Right forelimb (tissue), 1 donor: ENCODE data around the gene FOXS1.

Experiments
- DNase-seq: peaks from one replicate; pipeline ENCODE4 v3.0.0-alpha.2; 2018

FOXS1 gene

DNA sequence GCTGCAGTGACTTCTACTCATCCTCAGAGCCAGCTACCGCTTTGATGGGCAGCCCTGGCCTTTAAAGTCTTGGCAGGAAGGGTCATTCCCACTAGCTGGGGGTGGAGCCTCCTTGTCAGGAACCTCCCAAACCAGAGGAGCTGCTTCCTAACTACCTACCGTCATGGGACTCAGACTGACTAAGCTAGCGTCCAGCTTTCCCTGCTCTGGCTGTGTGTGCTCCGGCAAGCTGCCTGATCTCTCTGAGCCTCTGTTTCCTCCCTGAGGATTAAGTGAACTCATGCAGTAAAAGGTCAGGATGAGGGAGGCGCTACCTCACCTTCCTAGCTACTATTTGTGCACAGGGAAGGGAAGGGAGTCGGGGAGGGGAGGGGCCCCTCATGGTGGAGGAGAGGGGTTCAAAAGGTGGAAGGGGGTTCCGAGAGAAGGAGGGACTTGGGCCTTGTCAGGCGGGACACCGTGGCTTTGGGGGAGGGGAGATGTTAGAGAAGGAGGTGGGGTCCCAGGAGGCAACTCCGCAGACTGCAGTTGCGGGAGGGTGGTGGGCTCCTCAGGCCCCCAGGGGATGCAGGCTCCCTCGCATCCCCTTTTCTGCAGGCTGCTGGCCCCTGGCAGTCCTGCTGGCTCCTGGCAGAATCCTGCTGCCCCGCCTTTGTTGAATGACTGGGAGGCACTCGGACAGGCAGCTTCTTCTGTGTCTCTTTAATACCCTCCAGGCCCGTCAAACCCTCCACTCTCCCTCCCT, 15.2 kb upstream of the FOXS1 start:
- peak; percentile 46 for DNase-seq

- DNase-seq, result no peak
Observed at GRCh38 chr20:31859998-31860380, 14.6 kb upstream of the FOXS1 start.

- peak; percentile 30 for DNase-seq
Observed at GRCh38 chr20:31859266-31859997, 14.0 kb upstream of the FOXS1 start.

DNA sequence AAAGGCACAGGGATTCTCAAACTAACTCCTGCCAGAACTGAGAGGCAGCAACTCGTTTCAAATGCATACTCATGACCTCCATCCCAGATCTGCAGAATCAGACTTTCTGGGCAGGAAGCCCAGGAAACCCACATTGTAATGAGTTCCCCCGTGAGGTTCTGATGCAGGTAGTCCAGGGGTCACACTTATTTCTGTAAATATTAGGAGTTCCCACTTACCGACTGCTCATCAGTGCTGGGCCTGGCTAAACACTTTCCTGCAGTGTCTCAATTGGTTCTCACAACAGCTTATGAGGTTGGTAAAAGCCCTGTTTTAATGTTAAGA, 13.3 kb upstream of the FOXS1 start:
- DNase-seq, result peak; percentile 45

DNA sequence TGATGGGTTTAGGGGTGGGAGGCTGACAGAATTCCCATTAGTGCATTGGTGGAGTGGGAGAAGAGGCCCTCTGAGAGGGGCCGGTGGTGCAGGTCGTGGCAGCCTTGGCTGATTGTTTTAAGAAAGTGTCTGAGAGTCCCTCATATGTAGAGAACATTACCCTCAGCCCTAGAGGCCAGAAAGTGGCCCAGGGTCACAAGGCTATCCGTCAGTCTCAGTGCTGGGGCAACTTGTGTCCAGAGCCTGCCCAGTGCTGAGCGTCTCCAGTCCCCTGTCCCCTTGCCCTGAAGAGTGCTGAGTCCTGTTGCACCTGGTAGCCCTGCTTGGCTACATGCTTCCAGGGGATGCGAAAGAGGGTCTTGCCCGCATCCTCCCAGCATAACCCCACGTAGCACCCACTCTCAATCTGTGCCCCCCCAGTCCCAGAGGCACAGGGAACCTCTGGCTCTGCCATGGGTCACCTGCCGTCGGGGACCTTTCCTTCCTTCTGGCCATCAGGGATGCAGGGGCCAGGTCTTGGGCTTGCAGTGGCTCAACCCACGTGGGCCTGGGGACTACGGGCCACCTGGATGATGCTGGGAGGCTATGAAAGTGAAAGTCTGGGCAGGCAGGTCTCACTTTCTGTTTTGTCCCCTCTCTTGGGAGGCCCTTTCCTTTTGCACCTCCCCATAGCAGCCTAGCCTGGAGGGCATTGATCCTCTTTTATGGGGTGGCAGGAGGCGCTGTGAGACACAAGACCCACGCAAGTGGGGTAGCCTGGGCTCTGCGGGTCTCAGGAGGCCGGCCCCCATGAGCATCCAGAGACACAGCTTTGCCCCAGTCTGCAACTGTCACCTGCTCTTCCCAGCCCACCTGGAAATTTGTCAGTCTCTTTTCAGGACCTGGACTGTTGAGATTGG, 12.7 kb upstream of the FOXS1 start:
- DNase-seq, result peak; percentile 35

GRCh38 chr20:31856516-31856915, 11.1 kb upstream of the FOXS1 start:
- DNase-seq, result no peak

DNA sequence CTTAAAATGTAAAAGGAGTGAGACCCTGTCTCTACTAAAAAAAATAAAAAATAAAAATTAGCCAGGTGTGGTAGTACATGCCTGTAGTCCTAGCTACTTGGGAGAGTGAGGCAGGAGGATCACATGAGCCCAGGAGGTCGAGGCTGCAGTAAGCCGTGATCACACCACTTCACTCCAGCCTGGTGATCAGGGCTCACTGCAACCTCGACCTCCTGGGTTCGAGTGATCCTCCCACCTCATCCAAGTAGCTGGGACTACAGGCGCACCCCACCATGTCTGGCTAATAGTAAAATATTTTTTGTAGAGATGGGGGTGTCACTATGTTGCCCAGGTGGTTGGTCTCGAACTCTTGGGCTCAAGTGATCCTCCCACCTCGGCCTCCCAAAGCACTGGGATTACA, 8.1 kb upstream of the FOXS1 start:
- no peak for DNase-seq

- no peak for DNase-seq
Observed at GRCh38 chr20:31851240-31851955, 6.0 kb upstream of the FOXS1 start.

- no peak for DNase-seq
Observed at GRCh38 chr20:31849306-31849930, 4.0 kb upstream of the FOXS1 start.

DNA sequence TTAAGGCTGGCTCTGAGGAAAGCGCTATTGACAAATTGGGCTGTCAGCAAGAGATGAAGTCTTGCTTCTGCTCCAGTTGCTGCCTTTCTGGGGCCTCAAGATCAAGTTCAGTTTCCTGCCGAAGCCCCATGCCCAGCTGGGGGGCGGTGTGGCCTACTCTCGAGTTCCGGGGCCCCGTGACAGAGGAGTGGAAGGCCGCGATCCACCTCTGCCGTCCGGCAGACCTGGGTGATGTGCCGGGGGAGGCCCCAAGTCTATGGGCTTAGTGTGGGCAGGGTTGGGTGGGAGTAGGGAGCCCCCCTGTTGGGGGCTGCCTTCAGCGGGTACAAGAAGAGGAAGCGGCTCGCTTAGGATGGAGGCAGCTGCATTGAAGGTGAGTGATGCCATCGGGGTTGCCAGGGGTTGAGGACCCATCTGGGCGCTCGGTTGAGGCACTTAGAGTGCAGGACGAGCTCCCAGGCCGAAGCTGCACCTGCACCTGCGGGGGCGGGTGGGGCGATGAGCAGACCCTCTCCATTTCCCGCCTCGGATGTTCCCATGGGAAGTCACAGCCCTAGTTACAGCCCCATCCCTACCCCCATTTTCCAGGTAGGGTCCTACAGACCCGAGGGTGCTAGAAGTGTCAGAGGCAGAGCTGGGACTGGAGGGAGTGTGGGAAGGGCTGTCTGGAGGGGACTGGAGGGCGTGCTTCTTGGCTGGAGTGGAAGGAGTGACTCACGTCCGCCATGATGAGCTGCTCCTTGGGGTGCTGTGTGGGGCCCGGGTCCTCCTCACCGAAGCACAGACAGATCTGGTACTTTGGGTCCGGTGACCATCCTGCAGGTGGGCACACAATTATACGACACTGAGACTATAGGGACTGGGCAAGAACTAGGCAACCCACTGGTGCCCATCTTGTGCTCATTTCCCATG, 2.9 kb upstream of the FOXS1 start:
- DNase-seq, result no peak

- no peak for DNase-seq
Observed at GRCh38 chr20:31846793-31847138, 1.4 kb upstream of the FOXS1 start.

GRCh38 chr20:31844737-31845299, 586 bp downstream of the FOXS1 start:
- DNase-seq, result no peak

GRCh38 chr20:31843881-31844280, 1.5 kb downstream of the FOXS1 start:
- no peak for DNase-seq

DNA sequence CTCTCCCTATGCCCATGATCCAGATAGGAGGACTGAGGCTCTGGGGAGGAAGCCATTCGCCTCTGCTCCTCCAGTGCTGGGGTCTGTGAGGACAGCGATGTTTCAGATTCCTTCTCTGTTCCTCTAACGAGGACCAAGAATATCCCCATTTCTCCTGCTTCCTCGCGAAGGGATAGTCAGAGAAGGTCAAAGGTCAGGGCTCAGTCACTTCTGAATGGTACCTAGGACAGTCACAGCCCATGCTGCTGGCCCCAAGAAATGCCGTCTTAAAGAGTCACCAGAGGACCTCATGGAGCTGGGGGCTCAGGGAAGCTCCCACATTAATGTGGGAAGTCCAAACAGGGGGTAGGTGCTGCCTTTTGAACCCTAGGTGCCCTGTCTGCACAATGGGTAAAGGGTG, 2.1 kb downstream of the FOXS1 start:
- no peak for DNase-seq

GRCh38 chr20:31842471-31843157, 2.8 kb downstream of the FOXS1 start:
- no peak for DNase-seq

GRCh38 chr20:31841928-31842327, 3.5 kb downstream of the FOXS1 start:
- no peak for DNase-seq

DNA sequence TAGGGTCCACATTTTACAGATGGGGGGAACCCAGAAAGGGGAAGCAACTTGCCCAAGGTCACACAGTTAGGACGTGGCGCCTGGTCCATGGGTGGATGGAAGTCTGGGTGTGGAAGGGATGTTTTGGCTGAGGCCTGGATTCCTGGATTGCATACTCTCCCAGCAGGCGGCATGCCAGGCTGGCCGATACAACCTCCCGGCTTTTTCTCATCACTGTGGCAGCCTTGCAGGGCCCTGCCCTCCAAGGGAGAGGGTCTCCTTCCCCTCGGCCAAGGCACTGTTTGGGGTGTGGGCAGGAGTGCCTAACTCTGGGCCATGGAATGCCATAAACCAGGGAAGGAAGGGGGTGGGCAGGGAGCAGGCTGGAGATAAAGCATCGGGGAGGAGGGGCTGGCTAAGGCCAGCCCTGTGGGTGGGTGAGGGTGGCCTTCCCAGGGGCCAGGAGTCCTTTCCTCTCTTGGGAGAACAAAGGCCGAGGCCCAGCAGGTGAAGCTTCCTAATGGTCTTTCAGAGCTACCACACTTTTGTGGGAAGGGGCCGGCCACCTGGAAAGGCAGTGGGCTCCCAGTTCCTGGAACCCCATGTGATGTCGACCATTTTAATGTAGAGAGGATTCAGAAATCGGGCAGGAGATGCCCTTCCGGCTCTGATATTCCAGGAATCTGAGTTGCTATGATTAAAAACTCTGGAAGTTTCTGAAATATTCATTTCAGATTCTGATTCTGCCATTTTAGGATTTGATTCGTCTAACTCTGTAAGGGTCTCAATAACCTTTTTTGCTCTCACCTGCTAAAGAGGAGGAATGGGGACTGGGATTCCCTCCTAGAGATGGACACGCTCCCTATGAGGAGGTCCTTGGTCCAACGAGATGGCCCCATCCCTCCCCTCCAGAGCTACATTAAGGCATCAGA, 4.2 kb downstream of the FOXS1 start:
- DNase-seq, result no peak

- DNase-seq, result no peak
Observed at GRCh38 chr20:31839782-31840487, 5.5 kb downstream of the FOXS1 start.
